Progenitor cell of endocrine pancreas (in vitro differentiated cells): ENCODE data around the gene PLXNA2. TPM values are rescaled to one million over a fixed set of nuclear protein-coding genes. Genes with fewer than 3 reads are reported as not detected.
A peak's percentile ranks its signal among the peaks of the same experiment; 100 is the strongest.

Source experiments
- DNase-seq: peaks from one replicate; pipeline ENCODE4 v3.0.0; 2021; ENCODE audit warnings: low spot score; ENCODE audit not compliant: unreplicated experiment
- H3K27ac Mint-ChIP-seq: 2 replicates; pipeline ENCODE4 v1.8.0; 2021; ENCODE audit warnings: mild to moderate bottlenecking, moderate library complexity, mixed read lengths
- H3K27me3 Mint-ChIP-seq: 2 replicates; pipeline ENCODE4 v1.8.0; 2021; ENCODE audit warnings: mixed read lengths
- H3K36me3 Mint-ChIP-seq: 2 replicates; pipeline ENCODE4 v1.8.0; 2022; ENCODE audit warnings: mixed read lengths; ENCODE audit not compliant: insufficient read depth
- H3K4me1 Mint-ChIP-seq: 2 replicates; pipeline ENCODE4 v1.8.0; 2021; ENCODE audit warnings: low read depth, mixed read lengths
- H3K4me3 Mint-ChIP-seq: 2 replicates; pipeline ENCODE4 v1.8.0; 2021; ENCODE audit warnings: low read depth, mild to moderate bottlenecking, moderate library complexity, mixed read lengths
- H3K9me3 Mint-ChIP-seq: 2 replicates; pipeline ENCODE4 v1.8.0; 2021; ENCODE audit warnings: low read depth, mixed read lengths
- total RNA-seq: library from RNA; stranded (reverse); gene quantifications from 2 replicates; pipeline ENCODE4 v1.2.1, GENCODE V29; 2021
- TF ChIP-seq, protein P1 (sequence below): fragments of 200-600 bp; sonication (generic); IDR thresholded peaks from one replicate; pipeline ENCODE4 v1.5.0; 2021; ENCODE audit warnings: antibody characterized with exemption, mild to moderate bottlenecking; ENCODE audit not compliant: unreplicated experiment

The PLXNA2 gene
- total RNA-seq, 1 donor from 2014 or later, result 34.9 TPM

DNA sequence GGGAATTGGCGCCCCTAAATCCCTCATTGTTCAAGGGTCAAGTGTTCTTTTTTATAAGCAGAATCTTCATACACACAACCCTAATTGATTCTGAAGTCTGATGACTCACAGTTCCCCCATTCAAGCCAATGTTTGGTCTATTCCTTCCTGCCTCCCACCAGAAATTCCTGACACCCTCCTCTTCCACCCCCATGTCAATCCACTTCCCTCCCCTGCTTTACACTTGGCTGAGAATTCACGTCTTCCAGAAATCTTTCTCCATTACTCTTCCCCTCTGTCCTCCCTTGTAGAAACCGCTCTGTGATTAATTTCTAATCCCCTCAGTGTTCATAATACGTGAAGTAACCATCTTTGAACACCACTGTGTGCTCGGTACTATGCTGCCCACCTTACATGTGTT lies 257.0 kb downstream of the PLXNA2 start:
- peaks cover 25% of the 10 kb centered on the region for H3K27me3 Mint-ChIP-seq
- TF ChIP-seq, protein P1, sequence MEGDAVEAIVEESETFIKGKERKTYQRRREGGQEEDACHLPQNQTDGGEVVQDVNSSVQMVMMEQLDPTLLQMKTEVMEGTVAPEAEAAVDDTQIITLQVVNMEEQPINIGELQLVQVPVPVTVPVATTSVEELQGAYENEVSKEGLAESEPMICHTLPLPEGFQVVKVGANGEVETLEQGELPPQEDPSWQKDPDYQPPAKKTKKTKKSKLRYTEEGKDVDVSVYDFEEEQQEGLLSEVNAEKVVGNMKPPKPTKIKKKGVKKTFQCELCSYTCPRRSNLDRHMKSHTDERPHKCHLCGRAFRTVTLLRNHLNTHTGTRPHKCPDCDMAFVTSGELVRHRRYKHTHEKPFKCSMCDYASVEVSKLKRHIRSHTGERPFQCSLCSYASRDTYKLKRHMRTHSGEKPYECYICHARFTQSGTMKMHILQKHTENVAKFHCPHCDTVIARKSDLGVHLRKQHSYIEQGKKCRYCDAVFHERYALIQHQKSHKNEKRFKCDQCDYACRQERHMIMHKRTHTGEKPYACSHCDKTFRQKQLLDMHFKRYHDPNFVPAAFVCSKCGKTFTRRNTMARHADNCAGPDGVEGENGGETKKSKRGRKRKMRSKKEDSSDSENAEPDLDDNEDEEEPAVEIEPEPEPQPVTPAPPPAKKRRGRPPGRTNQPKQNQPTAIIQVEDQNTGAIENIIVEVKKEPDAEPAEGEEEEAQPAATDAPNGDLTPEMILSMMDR, result no peak
- DNase-seq, result no peak
- no peaks in the 10 kb centered on the region for H3K36me3 Mint-ChIP-seq
- no peak overlapping the region for H3K27ac Mint-ChIP-seq
- no peaks in the 10 kb centered on the region for H3K9me3 Mint-ChIP-seq
- H3K4me3 Mint-ChIP-seq, result no peak overlapping the region
- H3K4me1 Mint-ChIP-seq, result no peaks in the 10 kb centered on the region

DNA sequence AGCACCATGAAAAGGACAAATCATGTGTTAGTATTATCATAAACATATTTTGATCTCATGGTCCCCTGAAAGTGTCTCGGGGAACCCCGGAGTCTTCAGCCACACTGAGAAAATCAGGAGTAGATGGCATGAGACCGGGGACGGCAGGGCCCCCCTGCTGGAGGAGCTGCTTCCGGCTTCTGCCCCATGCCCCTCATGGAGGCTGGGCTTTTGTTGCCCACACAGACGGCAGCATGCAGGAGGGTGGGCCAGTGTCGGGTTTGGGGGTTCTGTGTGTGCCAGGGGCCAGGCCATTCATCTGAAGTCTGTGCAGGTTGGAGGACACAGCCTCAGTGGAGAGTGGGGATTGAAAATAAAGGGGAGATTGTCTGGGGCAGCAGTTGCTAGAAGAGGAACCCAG lies 258.2 kb downstream of the PLXNA2 start:
- no peak for DNase-seq
- Mint-ChIP-seq H3K4me3 (no peak overlapping the region), H3K9me3 (no peaks in the 10 kb centered on the region), H3K36me3 (no peaks in the 10 kb centered on the region), H3K27me3 (peaks cover 33% of the 10 kb centered on the region), H3K27ac (no peak overlapping the region), H3K4me1 (no peaks in the 10 kb centered on the region)
- TF ChIP-seq, protein P1, result no peak

DNA sequence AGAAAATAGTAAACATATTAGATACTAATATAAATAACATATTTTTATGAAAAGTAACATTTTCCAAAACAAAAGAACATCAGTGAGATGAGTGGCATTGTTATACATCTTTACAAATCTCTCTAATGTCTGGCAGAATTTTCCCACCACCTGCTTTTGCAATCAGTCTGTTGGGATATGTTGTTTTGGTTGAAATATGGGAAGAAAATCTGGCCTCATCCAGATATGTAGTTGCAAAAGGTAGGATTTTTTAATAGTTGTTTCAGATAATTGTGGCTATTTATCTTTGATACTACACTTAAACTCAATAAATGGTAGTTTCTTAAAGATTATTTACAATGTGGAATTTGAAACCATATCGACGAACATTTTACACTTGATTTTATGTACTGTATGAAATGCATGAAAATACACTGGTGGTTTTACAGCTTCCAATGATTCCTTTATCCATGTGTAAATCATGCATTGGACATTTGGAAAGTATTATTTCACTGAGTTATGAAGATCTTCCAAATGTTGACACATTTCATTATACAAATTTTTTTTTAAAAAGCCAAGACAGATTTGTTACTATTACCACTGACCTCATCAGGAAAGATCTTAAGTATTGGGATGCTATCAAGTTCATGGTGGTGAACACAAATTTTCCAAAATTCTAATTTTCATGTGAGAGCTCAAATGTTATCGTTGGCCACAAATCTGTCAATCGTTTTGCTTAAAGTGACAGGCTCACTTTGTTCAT lies 259.2 kb downstream of the PLXNA2 start:
- Mint-ChIP-seq H3K36me3 (no peaks in the 10 kb centered on the region), H3K27me3 (peaks cover 36% of the 10 kb centered on the region), H3K4me3 (no peak overlapping the region), H3K27ac (no peak overlapping the region), H3K4me1 (no peaks in the 10 kb centered on the region), H3K9me3 (no peaks in the 10 kb centered on the region)
- DNase-seq, result no peak
- TF ChIP-seq, protein P1, result no peak

DNA sequence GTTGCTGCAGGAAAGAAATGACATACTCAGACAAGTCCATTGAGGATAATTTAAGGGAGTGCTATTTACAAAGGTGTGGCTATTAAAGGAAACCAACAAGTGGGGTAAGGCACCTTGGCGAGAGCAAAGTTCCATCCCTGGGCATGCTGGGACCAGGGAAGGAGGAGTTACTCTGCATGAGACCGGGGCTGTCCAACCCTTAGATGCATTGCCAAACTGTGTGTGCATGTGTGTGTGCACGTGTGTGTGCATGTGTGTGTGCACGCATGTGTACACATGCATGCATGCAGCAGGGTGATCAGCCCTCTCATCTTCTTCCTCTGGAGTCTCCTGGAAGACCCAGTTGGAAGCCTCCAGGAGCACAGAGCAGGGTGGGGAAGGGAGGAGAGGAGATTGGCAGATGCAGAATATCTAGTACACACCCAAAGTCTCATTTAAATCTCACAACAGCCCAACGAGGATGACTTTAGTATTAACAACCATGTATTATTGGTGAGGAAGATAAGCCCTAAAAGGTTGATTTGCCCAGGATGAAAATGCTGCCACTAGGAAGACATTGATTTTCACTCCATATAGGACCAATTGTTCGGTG lies 261.0 kb downstream of the PLXNA2 start:
- H3K4me1 Mint-ChIP-seq, result no peaks in the 10 kb centered on the region
- no peak overlapping the region for H3K4me3 Mint-ChIP-seq
- peaks cover 32% of the 10 kb centered on the region for H3K27me3 Mint-ChIP-seq
- TF ChIP-seq, protein P1, result no peak
- no peaks in the 10 kb centered on the region for H3K9me3 Mint-ChIP-seq
- H3K36me3 Mint-ChIP-seq, result no peaks in the 10 kb centered on the region
- H3K27ac Mint-ChIP-seq, result no peak overlapping the region
- DNase-seq, result no peak

DNA sequence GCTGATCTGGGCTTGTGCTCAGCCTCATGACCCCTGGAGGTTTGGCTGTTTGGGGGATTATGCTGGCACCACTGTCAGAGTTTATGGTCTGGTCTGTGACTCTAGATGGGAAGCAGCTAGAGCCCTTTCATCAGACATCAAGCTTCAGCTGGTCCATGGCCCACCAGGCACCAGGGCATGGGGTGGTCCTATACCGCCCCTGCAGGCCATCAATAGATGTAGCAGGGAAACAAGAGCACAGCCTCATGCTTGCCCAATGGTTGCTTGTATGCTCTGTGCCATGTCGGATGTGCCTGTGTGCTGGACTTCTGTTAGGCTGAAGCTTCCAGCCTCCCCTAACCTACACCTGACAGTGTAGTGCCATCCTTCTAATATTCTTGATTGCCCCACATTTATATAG lies 262.2 kb downstream of the PLXNA2 start:
- Mint-ChIP-seq H3K36me3 (no peaks in the 10 kb centered on the region), H3K27me3 (peaks cover 28% of the 10 kb centered on the region), H3K4me1 (no peaks in the 10 kb centered on the region), H3K4me3 (no peak overlapping the region), H3K9me3 (no peaks in the 10 kb centered on the region), H3K27ac (no peak overlapping the region)
- DNase-seq, result no peak
- TF ChIP-seq, protein P1, result peak; percentile 57
